Stomach (tissue), 4 donors: ENCODE results near the gene SOD3.

ENCODE experiments used
- CTCF ChIP-seq, 7 experiments: fragments of 450-650 bp in 4 of 7; fragments of 200-600 bp in 3 of 7; sonication (generic) in 3 of 7; IDR thresholded peaks; one replicate each; pipeline ENCODE4 v1.5.1; 2016 to 2019; ENCODE audit warnings: antibody characterized with exemption in 7 of 7, control low read depth in 2 of 7, mild to moderate bottlenecking in 1 of 7
- POLR2A ChIP-seq, 4 donors: fragments of 450-650 bp; IDR thresholded peaks; one replicate each; pipeline ENCODE4 v1.6.1; 2016; ENCODE audit warnings: antibody characterized with exemption in 4 of 4, control low read depth in 2 of 4, mild to moderate bottlenecking in 1 of 4, moderate library complexity in 1 of 4
- POLR2AphosphoS5 ChIP-seq, 3 donors: sonication (generic); formaldehyde crosslinking; IDR thresholded peaks; one replicate each; pipeline ENCODE4 v1.6.1; 2016; ENCODE audit warnings: antibody characterized with exemption in 3 of 3

- TF ChIP-seq POLR2A (IDR thresholded peaks at IDR 0.05) (no peak), CTCF (IDR thresholded peaks at IDR 0.05) (no peak), POLR2AphosphoS5 (IDR thresholded peaks at IDR 0.05) (no peak)
Measured at GRCh38 chr4:24775750-24776149, 19.6 kb upstream of the SOD3 start.
